ENCODE measurements around the gene UROD. TPM values are rescaled to one million over a fixed set of nuclear protein-coding genes. Genes with fewer than 3 reads are reported as not detected.

The UROD gene
- total and polyA plus RNA-seq, 10 donors: 41.5 to 90.9 (median 67.5) TPM

DNA sequence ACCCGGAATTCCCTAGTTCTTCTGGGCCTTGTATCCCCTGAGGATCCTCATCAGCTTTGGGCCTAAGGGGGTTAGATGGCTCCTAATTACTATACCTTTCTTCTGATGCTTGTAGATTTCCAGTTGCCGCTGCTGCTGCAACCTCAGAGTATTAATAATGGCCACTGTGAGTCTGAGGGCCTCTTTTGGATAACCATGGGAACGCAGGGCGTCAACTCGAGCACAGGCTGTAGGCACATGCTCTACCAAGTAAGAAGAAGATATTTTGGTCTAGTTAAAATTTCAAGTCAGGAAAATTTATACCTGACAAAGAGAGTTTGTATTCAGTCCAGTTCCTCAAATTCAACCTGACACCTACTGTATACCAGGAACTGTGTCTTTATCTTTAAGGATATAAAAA lies 28.2 kb downstream of the UROD start:
- DNase-seq: no peak
- H3K4me1 ChIP-seq: no peaks in the 10 kb centered on the region
- H3K4me3 ChIP-seq: no peak overlapping the region
- H3K36me3 ChIP-seq: peaks cover 0 to 17% (median 0%) of the 10 kb centered on the region in 6 donors
- 95 to 98% (median 96%) methylated on average over 5 of the region's 5 CpGs for WGBS, 5 donors
- TF ChIP-seq POLR2A (IDR thresholded peaks at IDR 0.05): no peak
- no peak overlapping the region for H3K27ac ChIP-seq
- H3K9me3 ChIP-seq: no peaks in the 10 kb centered on the region
- H3K27me3 ChIP-seq (replicated peaks in 1 of 7): no peaks in the 10 kb centered on the region
- intact Hi-C loops (cut with DNase I; ENCODE audit: low total_unique reads): no loop called here

DNA sequence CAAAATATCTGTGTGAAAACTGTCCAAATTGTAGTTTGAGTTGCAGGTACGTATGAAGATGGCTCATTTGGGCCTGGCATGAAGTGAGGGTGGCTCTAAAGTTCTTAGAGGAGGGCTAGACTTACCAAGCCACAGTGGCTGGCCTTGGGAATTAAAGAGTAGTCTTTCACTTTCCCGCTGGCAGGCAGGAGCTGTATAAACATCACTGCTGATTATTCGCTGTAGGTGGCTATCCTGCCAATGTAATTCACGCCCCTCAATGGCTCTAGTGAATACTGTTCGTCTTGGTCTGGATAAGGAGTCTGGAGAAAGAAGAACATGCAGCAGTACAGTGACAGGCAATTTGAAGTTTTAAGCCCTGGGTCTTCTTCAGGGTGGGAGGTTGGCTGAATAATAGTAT lies 31.0 kb downstream of the UROD start:
- H3K9me3 ChIP-seq: no peaks in the 10 kb centered on the region

DNA sequence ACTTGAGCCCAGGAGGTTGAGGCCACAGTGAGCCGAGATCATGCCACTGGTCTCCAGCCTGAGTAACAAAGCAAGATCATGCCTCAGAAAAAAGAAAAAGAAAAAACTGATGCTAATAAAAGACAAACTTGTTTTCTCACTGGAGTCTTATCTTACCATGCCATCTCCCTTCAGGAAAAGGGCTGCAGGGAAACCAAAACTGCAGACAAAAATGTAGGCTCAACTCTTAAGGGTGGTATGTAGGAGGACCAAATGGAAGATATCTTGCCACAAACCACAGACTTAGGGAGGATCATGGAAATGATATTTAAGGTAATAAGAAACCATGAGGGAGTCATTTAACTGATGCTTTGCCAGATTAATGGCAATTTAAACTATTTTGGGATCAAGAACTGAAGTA lies 32.9 kb downstream of the UROD start:
- no peaks in the 10 kb centered on the region for H3K9me3 ChIP-seq
- 90 to 100% (median 96%) methylated on average over 1 of the region's 1 CpG for WGBS, 5 donors
- intact Hi-C loops (cut with DNase I; ENCODE audit: low total_unique reads): no loop called here

More for the DNA sequence above, 31.0 kb downstream of the UROD start:
- peaks cover 0 to 9% (median 0%) of the 10 kb centered on the region in 6 donors for H3K36me3 ChIP-seq
- no peak overlapping the region for H3K4me3 ChIP-seq
- 88 to 93% (median 91%) methylated on average over 5 of the region's 5 CpGs for WGBS, 5 donors
- H3K27ac ChIP-seq: no peak overlapping the region
- intact Hi-C loops (cut with DNase I; ENCODE audit: low total_unique reads): no loop called here
- no peak for DNase-seq
- no peaks in the 10 kb centered on the region for H3K4me1 ChIP-seq
- no peaks in the 10 kb centered on the region for H3K27me3 ChIP-seq (replicated peaks in 1 of 7)
- no peak for TF ChIP-seq POLR2AphosphoS5 (IDR thresholded peaks at IDR 0.05)
- no peak for TF ChIP-seq POLR2A (IDR thresholded peaks at IDR 0.05)
- TF ChIP-seq, protein P1, sequence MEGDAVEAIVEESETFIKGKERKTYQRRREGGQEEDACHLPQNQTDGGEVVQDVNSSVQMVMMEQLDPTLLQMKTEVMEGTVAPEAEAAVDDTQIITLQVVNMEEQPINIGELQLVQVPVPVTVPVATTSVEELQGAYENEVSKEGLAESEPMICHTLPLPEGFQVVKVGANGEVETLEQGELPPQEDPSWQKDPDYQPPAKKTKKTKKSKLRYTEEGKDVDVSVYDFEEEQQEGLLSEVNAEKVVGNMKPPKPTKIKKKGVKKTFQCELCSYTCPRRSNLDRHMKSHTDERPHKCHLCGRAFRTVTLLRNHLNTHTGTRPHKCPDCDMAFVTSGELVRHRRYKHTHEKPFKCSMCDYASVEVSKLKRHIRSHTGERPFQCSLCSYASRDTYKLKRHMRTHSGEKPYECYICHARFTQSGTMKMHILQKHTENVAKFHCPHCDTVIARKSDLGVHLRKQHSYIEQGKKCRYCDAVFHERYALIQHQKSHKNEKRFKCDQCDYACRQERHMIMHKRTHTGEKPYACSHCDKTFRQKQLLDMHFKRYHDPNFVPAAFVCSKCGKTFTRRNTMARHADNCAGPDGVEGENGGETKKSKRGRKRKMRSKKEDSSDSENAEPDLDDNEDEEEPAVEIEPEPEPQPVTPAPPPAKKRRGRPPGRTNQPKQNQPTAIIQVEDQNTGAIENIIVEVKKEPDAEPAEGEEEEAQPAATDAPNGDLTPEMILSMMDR (IDR thresholded peaks at IDR 0.05 in 8 of 11, conservative IDR thresholded peaks at IDR 0.05 in 3 of 11): no peak

DNA sequence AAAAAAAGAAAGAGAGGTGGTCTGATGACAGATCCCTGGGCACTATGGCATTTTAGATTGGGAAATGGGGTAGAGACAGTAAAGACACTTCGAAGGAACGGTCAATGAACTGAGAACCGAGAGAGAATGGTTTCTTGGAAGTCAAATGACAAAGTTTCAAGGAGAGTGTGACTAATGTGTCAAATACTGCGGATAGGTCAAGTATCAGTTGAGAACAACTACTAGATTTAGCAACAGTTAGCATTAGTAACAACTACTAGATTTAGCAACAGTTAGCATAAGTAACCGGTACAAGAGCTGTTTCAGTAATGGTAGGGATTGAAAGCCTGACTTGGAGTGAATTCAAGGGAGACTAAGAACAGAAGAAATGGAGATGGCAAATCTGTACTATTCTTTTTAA lies 35.0 kb downstream of the UROD start:
- peaks cover 3 to 17% (median 14%) of the 10 kb centered on the region in 6 donors for H3K4me1 ChIP-seq
- H3K27ac ChIP-seq: no peak overlapping the region
- intact Hi-C loops (cut with DNase I; ENCODE audit: low total_unique reads): no loop called here
- no peaks in the 10 kb centered on the region for H3K9me3 ChIP-seq
- peaks cover 0 to 9% (median 0%) of the 10 kb centered on the region in 6 donors for H3K36me3 ChIP-seq
- H3K4me3 ChIP-seq: no peak overlapping the region
- no peaks in the 10 kb centered on the region for H3K27me3 ChIP-seq (replicated peaks in 1 of 7)
- WGBS, 5 donors: 84 to 92% (median 86%) methylated on average over 5 of the region's 5 CpGs
- no peak for DNase-seq
- TF ChIP-seq, protein P1 (IDR thresholded peaks at IDR 0.05 in 8 of 11, conservative IDR thresholded peaks at IDR 0.05 in 3 of 11): no peak
- TF ChIP-seq POLR2AphosphoS5 (IDR thresholded peaks at IDR 0.05) (no peak), POLR2A (IDR thresholded peaks at IDR 0.05) (no peak)

More for the DNA sequence above, 32.9 kb downstream of the UROD start:
- no peaks in the 10 kb centered on the region for H3K4me1 ChIP-seq
- no peak for DNase-seq
- no peak overlapping the region for H3K4me3 ChIP-seq
- H3K36me3 ChIP-seq: peaks cover 0 to 9% (median 0%) of the 10 kb centered on the region in 6 donors
- TF ChIP-seq POLR2AphosphoS5 (IDR thresholded peaks at IDR 0.05) (no peak), POLR2A (IDR thresholded peaks at IDR 0.05) (no peak)
- TF ChIP-seq, protein P1 (IDR thresholded peaks at IDR 0.05 in 8 of 11, conservative IDR thresholded peaks at IDR 0.05 in 3 of 11): no peak
- H3K27ac ChIP-seq: no peak overlapping the region
- H3K27me3 ChIP-seq (replicated peaks in 1 of 7): no peaks in the 10 kb centered on the region

Data from spleen (tissue), 11 donors.